Measurements from ENCODE around the gene SCYL1.
"Not testable (repeated sequence)": the region's sequence is repeated elsewhere in the genome, so short reads cannot be mapped to it uniquely, and the experiment has no call there.

The SCYL1 gene

GRCh38 chr11:65555693-65556231 is 30.9 kb downstream of the SCYL1 start:
- DNase-seq, result no peak

GRCh38 chr11:65556470-65557279 is 31.8 kb downstream of the SCYL1 start:
- no peak for DNase-seq

GRCh38 chr11:65557280-65558001 is 32.6 kb downstream of the SCYL1 start:
- no peak for DNase-seq

- no peak for DNase-seq
Observed at GRCh38 chr11:65558002-65558929, 33.4 kb downstream of the SCYL1 start, which contains the start of gene LTBP3. TSS of gene LTBP3 (minus strand) at chr11:65558359. CDS start at chr11:65557959, 400 bp downstream.

- DNase-seq, result no peak
Observed at GRCh38 chr11:65558930-65559509, 34.1 kb downstream of the SCYL1 start.

GRCh38 chr11:65559535-65559934 is 34.7 kb downstream of the SCYL1 start:
- no peak for DNase-seq

- no peak for DNase-seq
Observed at GRCh38 chr11:65559951-65560537, 35.2 kb downstream of the SCYL1 start.

- DNase-seq, result no peak
Observed at GRCh38 chr11:65560555-65561418, 35.9 kb downstream of the SCYL1 start.

GRCh38 chr11:65562020-65562419 is 37.1 kb downstream of the SCYL1 start:
- DNase-seq, result no peak

- no peak for DNase-seq
Observed at GRCh38 chr11:65562788-65563187, 37.9 kb downstream of the SCYL1 start.

- DNase-seq, result no peak
Observed at GRCh38 chr11:65563601-65564000, 38.7 kb downstream of the SCYL1 start.

GRCh38 chr11:65564879-65565559 is 40.1 kb downstream of the SCYL1 start:
- not testable (repeated sequence) for DNase-seq

GRCh38 chr11:65565624-65566453 is 41.0 kb downstream of the SCYL1 start:
- no peak for DNase-seq

GRCh38 chr11:65569164-65569972 is 44.5 kb downstream of the SCYL1 start:
- DNase-seq, result no peak

GRCh38 chr11:65569973-65570918 is 45.4 kb downstream of the SCYL1 start, which contains the start of gene ZNRD2:
TSS of gene ZNRD2 (plus strand) at chr11:65570477. CDS start at chr11:65570492, 15 bp downstream.
- DNase-seq, result peak; percentile 98

GRCh38 chr11:65571420-65571819 is 46.5 kb downstream of the SCYL1 start:
- DNase-seq, result no peak

- DNase-seq, result no peak
Observed at GRCh38 chr11:65571940-65572339, 47.1 kb downstream of the SCYL1 start.

Data from activated CD4-positive, alpha-beta T cell treated with anti-CD3 and anti-CD28 coated beads for 1 hour (primary cell).